Adrenal gland (tissue), 12 donors: Measurements from ENCODE around the gene PCDH9. TPM values are rescaled to one million over a fixed set of nuclear protein-coding genes. Genes with fewer than 3 reads are reported as not detected.

Source experiments
- DNase-seq, 7 donors: peaks; one replicate each; pipeline ENCODE4 v3.0.0-alpha.2; 2019 to 2020
- H3K27ac ChIP-seq, 5 donors: fragments of 200-600 bp; sonication (generic) in 4 of 5; 1 replicate in 3 of 5; 2 replicates in 2 of 5; pipeline versions ENCODE4 v1.5.1 to v1.8.0; 2016 to 2020; ENCODE audit warnings: mild to moderate bottlenecking in 1 of 5
- H3K27me3 ChIP-seq: fragments of 200-600 bp; 2 replicates; pipeline ENCODE4 v1.8.0; 2021
- H3K36me3 ChIP-seq, 2 donors: fragments of 200-600 bp; replicated peaks in 1 of 2; 1 replicate in 1 of 2; 2 replicates in 1 of 2; pipeline versions ENCODE4 v1.5.1 to v1.8.0; 2018 to 2022
- H3K4me1 ChIP-seq, 2 donors: fragments of 200-600 bp; replicated peaks in 1 of 2; 1 replicate in 1 of 2; 2 replicates in 1 of 2; pipeline versions ENCODE4 v1.5.1 to v1.8.0; 2018 to 2021
- H3K4me3 ChIP-seq, 4 donors: fragments of 200-600 bp; sonication (generic) in 3 of 4; one replicate each; pipeline ENCODE4 v1.5.1; 2016 to 2018
- H3K9me3 ChIP-seq, 3 donors: fragments of 200-600 bp; sonication (generic) in 1 of 3; replicated peaks in 1 of 3; 1 replicate in 2 of 3; 2 replicates in 1 of 3; pipeline versions ENCODE4 v1.5.1 to v1.8.0; 2016 to 2021
- POLR2A ChIP-seq, 2 donors: fragments of 450-650 bp; IDR thresholded peaks; one replicate each; pipeline ENCODE4 v1.6.1; 2017; ENCODE audit warnings: antibody characterized with exemption in 2 of 2, mild to moderate bottlenecking in 2 of 2, moderate library complexity in 1 of 2
- WGBS, 4 donors: extraction: QIAGEN DNeasy Blood & Tissue Kit in 2 of 4; methylation state at CpG; one replicate each; pipeline versions ENCODE4 v1.1.5 to v1.1.7; 2013 to 2017; 5-methylcytosine and 5-hydroxymethylcytosine counted together
- intact Hi-C, 2 donors: fragments of 100-400 bp; cut with DNase I; formaldehyde crosslinking; loops; one replicate each; pipeline versions ENCODE4 v1.14.1 to v1.15.0; 2022 to 2023
- polyA plus RNA-seq, 3 donors: library from polyadenylated mRNA; stranded (reverse); fragments of 200-250 nt in 2 of 3; fragments of 350-450 nt in 1 of 3; fragmentation: Illumina TruSeq in 1 of 3; extraction: RNeasy Lipid Tissue Mini Kit (QIAGEN cat#74804) in 1 of 3; gene quantifications; one replicate each; pipeline ENCODE4 v1.2.3, GENCODE V29; 2013 to 2014
- total RNA-seq, 9 donors: library from RNA; depleted of rRNA in 4 of 9; stranded (reverse); fragments of >200 nt in 4 of 9; fragments of 120-200 nt in 1 of 9; fragmentation: NEBNext Ultra II Directional in 1 of 9; extraction: Animal tissue kit (Norgen Biotek cat#: 25700) in 1 of 9; gene quantifications; one replicate each; pipeline versions ENCODE4 v1.1.0 to v1.2.4, GENCODE V29; 2013 to 2023
- TF ChIP-seq, protein P1 (sequence below), 6 experiments: fragments of 450-650 bp in 4 of 6; fragments of 200-600 bp in 2 of 6; sonication (generic) in 1 of 6; IDR thresholded peaks; 1 replicate in 5 of 6; 2 replicates in 1 of 6; pipeline versions ENCODE4 v1.5.1 to v1.8.0; 2016 to 2021; ENCODE audit warnings: antibody characterized with exemption in 6 of 6, mild to moderate bottlenecking in 2 of 6, moderate library complexity in 1 of 6
- donor health status: healthy with polysubstance abuse.
- donor health status: Bipolar disorder and iron deficiency.
- donor health status: DM: yes; HTN: yes; CAD: no.
- donor health status: DM: no; HTN: no; CAD: no.
- donor health status: DM: no; HTN: no; CAD: no.
- donor health status: DM: yes; HTN: yes; CAD: no.

The PCDH9 gene
- total and polyA plus RNA-seq, 12 donors, result 0.71 to 10.9 (median 3.6) TPM

DNA sequence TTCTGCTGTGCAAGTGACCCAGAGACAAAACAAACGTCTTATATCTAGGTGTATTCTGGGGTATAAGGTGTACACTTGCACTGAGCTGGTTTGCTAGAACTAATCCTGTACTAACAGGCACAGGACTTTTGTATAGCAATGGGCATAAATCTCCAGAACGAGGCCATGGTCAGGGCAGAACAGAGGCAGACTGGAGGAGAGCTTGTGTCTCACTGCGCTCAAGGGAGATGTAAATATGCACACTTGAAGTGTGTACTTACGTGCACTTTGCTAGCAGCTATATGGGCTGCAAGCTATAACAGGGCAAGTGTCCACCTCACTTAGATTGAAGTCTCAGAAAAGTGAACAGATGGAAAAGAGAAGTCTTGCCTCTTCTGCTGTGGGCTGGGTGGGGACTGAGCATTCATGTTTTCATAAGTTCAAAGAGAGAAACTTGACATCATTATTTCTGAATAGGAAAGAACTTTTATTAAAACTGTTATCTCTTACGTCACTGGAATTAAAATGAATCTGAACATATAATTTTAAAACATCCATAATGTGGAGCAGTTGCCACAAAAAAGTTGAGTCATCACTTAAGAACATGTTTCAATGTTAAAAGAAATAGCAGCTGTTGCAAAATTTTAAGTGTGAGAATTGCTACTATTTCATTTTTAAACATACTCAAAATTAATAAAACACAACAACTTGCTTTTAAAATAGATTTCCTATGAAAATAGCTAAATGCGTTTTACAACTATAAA lies 888.3 kb downstream of the PCDH9 start:
- DNase-seq, result no peak
- Histone ChIP-seq H3K27me3 (no peaks in the 10 kb centered on the region), H3K27ac (no peak overlapping the region), H3K9me3 (no peaks in the 10 kb centered on the region), H3K4me1 (peaks cover 0 to 13% of the 10 kb centered on the region in 2 donors), H3K4me3 (no peak overlapping the region), H3K36me3 (no peaks in the 10 kb centered on the region)
- 66 to 83% (median 77%) methylated on average over 6 of the region's 6 CpGs for WGBS, 4 donors
- intact Hi-C loops, result no loop called here
- TF ChIP-seq POLR2A (IDR thresholded peaks at IDR 0.05), result no peak
- TF ChIP-seq, protein P1, sequence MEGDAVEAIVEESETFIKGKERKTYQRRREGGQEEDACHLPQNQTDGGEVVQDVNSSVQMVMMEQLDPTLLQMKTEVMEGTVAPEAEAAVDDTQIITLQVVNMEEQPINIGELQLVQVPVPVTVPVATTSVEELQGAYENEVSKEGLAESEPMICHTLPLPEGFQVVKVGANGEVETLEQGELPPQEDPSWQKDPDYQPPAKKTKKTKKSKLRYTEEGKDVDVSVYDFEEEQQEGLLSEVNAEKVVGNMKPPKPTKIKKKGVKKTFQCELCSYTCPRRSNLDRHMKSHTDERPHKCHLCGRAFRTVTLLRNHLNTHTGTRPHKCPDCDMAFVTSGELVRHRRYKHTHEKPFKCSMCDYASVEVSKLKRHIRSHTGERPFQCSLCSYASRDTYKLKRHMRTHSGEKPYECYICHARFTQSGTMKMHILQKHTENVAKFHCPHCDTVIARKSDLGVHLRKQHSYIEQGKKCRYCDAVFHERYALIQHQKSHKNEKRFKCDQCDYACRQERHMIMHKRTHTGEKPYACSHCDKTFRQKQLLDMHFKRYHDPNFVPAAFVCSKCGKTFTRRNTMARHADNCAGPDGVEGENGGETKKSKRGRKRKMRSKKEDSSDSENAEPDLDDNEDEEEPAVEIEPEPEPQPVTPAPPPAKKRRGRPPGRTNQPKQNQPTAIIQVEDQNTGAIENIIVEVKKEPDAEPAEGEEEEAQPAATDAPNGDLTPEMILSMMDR (IDR thresholded peaks at IDR 0.05), result no peak

DNA sequence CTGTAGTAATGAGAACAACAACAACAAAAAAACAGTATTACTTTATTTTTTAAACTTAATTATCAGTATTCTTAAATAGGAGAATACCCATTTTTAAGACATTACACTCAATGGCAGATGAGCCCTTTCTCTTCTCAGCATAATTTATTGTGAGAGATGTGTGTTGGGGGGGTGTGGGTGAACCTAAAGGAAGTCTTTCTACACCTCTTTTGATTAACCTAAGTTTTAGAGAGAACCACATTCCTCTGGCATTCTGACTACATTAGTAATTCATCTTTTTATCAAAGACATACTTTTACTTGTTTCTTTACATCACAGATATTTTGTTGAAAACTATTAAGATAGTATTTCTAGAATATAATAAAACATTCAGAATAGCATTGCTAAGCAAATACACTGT lies 890.9 kb downstream of the PCDH9 start:
- no peak for DNase-seq
- no peak overlapping the region for H3K4me3 ChIP-seq
- intact Hi-C loops, result no loop called here
- H3K4me1 ChIP-seq, result peaks cover 0 to 1% of the 10 kb centered on the region in 2 donors
- no peak overlapping the region for H3K27ac ChIP-seq
- no peaks in the 10 kb centered on the region for H3K27me3 ChIP-seq
- no peaks in the 10 kb centered on the region for H3K36me3 ChIP-seq
- no peaks in the 10 kb centered on the region for H3K9me3 ChIP-seq
- TF ChIP-seq, protein P1 (IDR thresholded peaks at IDR 0.05), result no peak
- no peak for TF ChIP-seq POLR2A (IDR thresholded peaks at IDR 0.05)

DNA sequence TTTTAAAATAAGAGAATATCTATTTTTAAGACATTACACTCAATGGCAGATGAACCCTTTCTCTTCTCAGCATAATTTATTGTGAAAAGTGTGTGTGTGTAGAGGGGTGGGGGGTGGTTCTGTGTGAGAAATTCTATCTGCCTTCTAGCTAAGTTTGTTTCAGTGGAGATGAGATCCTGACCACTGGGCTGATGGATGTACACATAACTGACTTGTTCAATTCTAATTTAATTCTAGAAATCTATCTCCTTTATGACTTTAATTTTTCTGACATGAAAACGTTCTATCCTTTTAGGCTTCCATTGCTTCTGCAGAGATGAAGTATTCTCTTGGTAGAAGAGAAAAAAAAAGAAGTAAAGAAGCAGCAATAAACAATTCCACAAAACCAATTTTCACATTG lies 891.6 kb downstream of the PCDH9 start:
- H3K27ac ChIP-seq, result no peak overlapping the region
- H3K36me3 ChIP-seq, result no peaks in the 10 kb centered on the region
- intact Hi-C loops, result no loop called here
- no peaks in the 10 kb centered on the region for H3K27me3 ChIP-seq
- H3K4me3 ChIP-seq, result no peak overlapping the region
- 31 to 42% (median 33%) methylated on average over 1 of the region's 1 CpG for WGBS, 4 donors
- no peaks in the 10 kb centered on the region for H3K4me1 ChIP-seq
- TF ChIP-seq, protein P1 (IDR thresholded peaks at IDR 0.05), result no peak
- no peak for TF ChIP-seq POLR2A (IDR thresholded peaks at IDR 0.05)
- DNase-seq, result no peak
- no peaks in the 10 kb centered on the region for H3K9me3 ChIP-seq

DNA sequence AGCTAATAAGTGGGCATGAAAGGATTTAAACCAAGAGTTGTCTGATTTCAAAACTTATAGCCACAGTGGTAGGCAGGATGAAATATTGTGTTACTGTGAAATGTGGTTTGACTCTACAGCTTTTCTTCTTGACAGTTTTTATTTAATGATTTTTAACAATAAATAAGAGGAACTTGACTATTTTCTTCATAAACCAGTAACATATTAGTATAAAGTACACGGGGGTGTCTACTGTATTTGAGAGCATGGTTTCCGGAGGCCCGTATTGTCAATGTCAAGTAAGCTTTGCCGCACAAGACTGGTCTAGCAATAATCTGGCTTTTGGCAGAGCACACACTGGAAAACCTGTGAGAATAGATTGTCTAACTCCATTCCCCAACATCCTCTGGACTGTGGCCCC lies 894.5 kb downstream of the PCDH9 start:
- intact Hi-C loops, result no loop called here
- Histone ChIP-seq H3K27ac (no peak overlapping the region), H3K9me3 (no peaks in the 10 kb centered on the region), H3K36me3 (no peaks in the 10 kb centered on the region), H3K4me1 (no peaks in the 10 kb centered on the region), H3K27me3 (no peaks in the 10 kb centered on the region), H3K4me3 (no peak overlapping the region)
- DNase-seq, result no peak
- TF ChIP-seq POLR2A (IDR thresholded peaks at IDR 0.05), result no peak
- TF ChIP-seq, protein P1 (IDR thresholded peaks at IDR 0.05), result no peak
- WGBS, 4 donors, result 83 to 88% (median 84%) methylated on average over 4 of the region's 4 CpGs
